ENCODE data around the gene CDA. TPM values are rescaled to one million over a fixed set of nuclear protein-coding genes. Genes with fewer than 3 reads are reported as not detected.

The CDA gene
- total and polyA plus RNA-seq, 8 donors: 0.36 to 12.2 (median 0.62) TPM

GRCh38 chr1:20634065-20634593 lies 45.2 kb downstream of the CDA start:
- H3K36me3 ChIP-seq: peaks cover 0 to 23% of the 10 kb centered on the region in 2 donors
- intact Hi-C loops (cut with DNase I): loop anchor here in 1 of 2 donors (10.0 kb wide), 1 partner anchor 59 kb away; no protein-coding TSS in a partner anchor
- H3K27me3 ChIP-seq: peaks cover 0 to 10% of the 10 kb centered on the region in 2 donors
- DNase-seq (no peak), ATAC-seq (peak; percentile 4)
- peak overlapping the region; percentile 90 to 96 for H3K4me3 ChIP-seq
- H3K27ac ChIP-seq: peak overlapping the region; percentile 85 to 97
- no peaks in the 10 kb centered on the region for H3K9me3 ChIP-seq
- no peak for TF ChIP-seq CTCF (IDR thresholded peaks at IDR 0.05)
- peaks cover 0 to 15% of the 10 kb centered on the region in 2 donors for H3K4me1 ChIP-seq

DNA sequence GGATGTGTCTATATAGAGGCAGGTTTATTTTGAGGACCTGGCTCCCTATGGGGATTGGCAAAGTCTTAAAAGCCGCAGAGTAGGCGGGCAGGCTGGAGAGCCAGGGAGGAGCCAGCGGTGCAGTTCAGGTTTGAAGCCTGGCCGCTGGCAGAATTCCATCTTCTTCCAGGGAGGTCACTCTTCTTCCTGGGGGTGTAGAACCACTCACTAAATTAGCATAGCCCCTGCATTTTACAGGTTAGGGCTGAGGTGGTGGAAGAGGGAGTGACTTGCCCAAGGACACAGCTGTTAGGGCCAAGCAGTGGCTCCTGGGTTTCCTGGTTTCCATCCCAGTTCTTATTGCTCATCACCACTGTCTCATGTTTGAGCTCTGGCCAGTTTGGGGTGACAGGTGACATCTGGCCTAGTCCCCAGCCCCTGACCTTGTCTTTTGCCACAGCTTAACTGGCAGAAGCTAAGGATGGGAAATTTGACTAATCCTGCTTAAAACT lies 45.7 kb downstream of the CDA start:
- DNase-seq: peak in 2 of 4 donors; percentile 47 to 67
- no peak for TF ChIP-seq CTCF (IDR thresholded peaks at IDR 0.05)
- H3K27me3 ChIP-seq: peaks cover 0 to 8% of the 10 kb centered on the region in 2 donors
- no peaks in the 10 kb centered on the region for H3K9me3 ChIP-seq
- peak overlapping the region; percentile 90 to 96 for H3K4me3 ChIP-seq
- intact Hi-C loops (cut with DNase I): loop anchor here in 1 of 2 donors (5.0 to 10.0 kb wide), 2 partner anchors 60 to 112 kb away; no protein-coding TSS in a partner anchor
- peaks cover 0 to 15% of the 10 kb centered on the region in 2 donors for H3K4me1 ChIP-seq
- peak; percentile 86 for ATAC-seq
- H3K36me3 ChIP-seq: peaks cover 0 to 28% of the 10 kb centered on the region in 2 donors
- peak overlapping the region in 1 of 2 donors; percentile 97 for H3K27ac ChIP-seq

DNA sequence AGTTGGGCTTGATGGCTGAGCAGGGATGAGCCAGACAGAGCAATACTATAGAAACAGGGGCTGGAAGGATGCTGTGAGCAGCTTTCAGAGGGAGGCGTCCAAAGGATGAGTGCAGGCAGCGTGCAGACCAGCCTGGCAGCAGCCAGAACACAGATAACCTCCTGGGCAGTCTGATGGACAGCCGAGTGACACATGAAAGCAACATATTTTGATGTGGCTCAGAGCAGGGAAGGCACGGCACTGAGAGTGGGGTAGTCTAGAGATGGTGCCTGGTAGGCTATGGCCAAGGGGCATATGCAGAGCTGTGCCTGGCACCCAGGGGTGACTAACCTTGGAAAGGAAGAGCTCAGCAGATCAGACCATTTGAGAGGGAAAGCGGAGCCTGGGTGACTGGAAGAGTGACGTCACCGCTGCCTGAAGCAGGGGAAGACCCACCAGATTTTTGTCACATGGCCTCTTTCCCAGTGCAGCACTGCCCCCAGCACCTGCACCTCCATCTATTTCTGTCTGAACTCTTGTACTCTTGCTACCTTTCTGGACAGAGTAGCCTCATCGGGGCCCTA lies 48.0 kb downstream of the CDA start:
- peaks cover 0 to 15% of the 10 kb centered on the region in 2 donors for H3K4me1 ChIP-seq
- DNase-seq: no peak
- intact Hi-C loops (cut with DNase I): loop anchor here in 1 of 2 donors (5.0 to 10.0 kb wide), 2 partner anchors 62 to 115 kb away; no protein-coding TSS in a partner anchor

DNA sequence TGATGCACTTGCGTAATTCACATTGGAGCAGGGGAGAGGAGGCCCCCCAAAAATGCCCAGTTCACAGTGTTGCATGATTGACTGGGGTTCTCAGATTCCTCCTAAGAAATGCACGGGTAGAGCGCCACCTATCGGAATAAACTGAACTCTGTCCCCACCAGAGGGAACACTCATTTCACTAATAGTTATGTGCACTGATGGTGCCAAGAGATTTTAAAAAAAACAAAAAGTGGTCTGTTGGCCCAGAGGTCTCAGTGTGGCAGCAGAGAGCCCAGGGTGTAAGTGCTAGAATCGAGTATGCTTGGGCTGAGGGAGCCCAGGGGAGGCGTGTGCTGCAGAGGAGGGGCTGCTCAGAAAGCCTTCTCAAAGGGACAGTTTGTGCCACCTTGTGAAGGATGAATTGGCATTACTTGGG lies 51.3 kb downstream of the CDA start:
- no peaks in the 10 kb centered on the region for H3K9me3 ChIP-seq
- peaks cover 0 to 2% of the 10 kb centered on the region in 2 donors for H3K4me1 ChIP-seq
- TF ChIP-seq CTCF (IDR thresholded peaks at IDR 0.05): peak; percentile 77 to 82
- H3K27ac ChIP-seq: no peak overlapping the region
- H3K36me3 ChIP-seq: peaks cover 0 to 81% of the 10 kb centered on the region in 2 donors
- no peak overlapping the region for H3K4me3 ChIP-seq
- intact Hi-C loops (cut with DNase I): no loop called here
- H3K27me3 ChIP-seq: no peaks in the 10 kb centered on the region
- ATAC-seq (peak; percentile 80), DNase-seq (peak in 2 of 4 donors; percentile 28 to 50)

More for the DNA sequence above, 48.0 kb downstream of the CDA start:
- H3K27ac ChIP-seq: no peak overlapping the region
- no peaks in the 10 kb centered on the region for H3K9me3 ChIP-seq
- H3K4me3 ChIP-seq: no peak overlapping the region
- peaks cover 0 to 48% of the 10 kb centered on the region in 2 donors for H3K36me3 ChIP-seq
- TF ChIP-seq CTCF (IDR thresholded peaks at IDR 0.05): no peak
- no peaks in the 10 kb centered on the region for H3K27me3 ChIP-seq
- ATAC-seq: no peak

- intact Hi-C loops (cut with DNase I): no loop called here
- Histone ChIP-seq H3K36me3 (peaks cover 0 to 96% of the 10 kb centered on the region in 2 donors), H3K27me3 (no peaks in the 10 kb centered on the region), H3K9me3 (no peaks in the 10 kb centered on the region), H3K4me3 (no peak overlapping the region), H3K4me1 (no peaks in the 10 kb centered on the region), H3K27ac (no peak overlapping the region)
- ATAC-seq: no peak
- TF ChIP-seq CTCF (IDR thresholded peaks at IDR 0.05): no peak
- DNase-seq: no peak
Observed at GRCh38 chr1:20641975-20642374, 53.1 kb downstream of the CDA start.
